DND-41 (cell line): ENCODE measurements around the gene PC.
"Not testable (repeated sequence)": the region's sequence is repeated elsewhere in the genome, so short reads cannot be mapped to it uniquely, and the experiment has no call there.

Experiments
- CTCF ChIP-seq: IDR thresholded peaks from 2 replicates; pipeline ENCODE4 v1.5.1; 2012; ENCODE audit warnings: borderline replicate concordance, low read length, moderate library complexity, mild to moderate bottlenecking; ENCODE audit not compliant: poor library complexity, severe bottlenecking; ENCODE audit errors: extremely low read depth
- EZH2 ChIP-seq: IDR thresholded peaks from 3 replicates; pipeline ENCODE4 v1.6.1; 2012; ENCODE audit warnings: borderline replicate concordance, low read depth, mild to moderate bottlenecking, moderate library complexity, low read length, inconsistent platforms; ENCODE audit not compliant: severe bottlenecking

GRCh38 chr11:67005200-67005599 is 47.0 kb upstream of the PC start:
- TF ChIP-seq CTCF, EZH2: not testable (repeated sequence)
